ENCODE data around the gene DMPK.
A peak's percentile ranks its signal among the peaks of the same experiment; 100 is the strongest.

The DMPK gene

GRCh38 chr19:45782162-45782691 is at the start of gene DMPK:
Gene DMPK, minus strand, starts transcription at chr19:45782490. Its CDS starts 138 bp downstream, at chr19:45782352.
- no peak for DNase-seq

- DNase-seq, result no peak
These were observed 46.7 kb upstream of the DMPK start for GRCh38 chr19:45828945-45829344.

GRCh38 chr19:45828523-45828922 is 46.2 kb upstream of the DMPK start:
- no peak for DNase-seq

- no peak for DNase-seq
These were observed 45.3 kb upstream of the DMPK start for GRCh38 chr19:45827459-45828093.

- no peak for DNase-seq
These were observed 44.6 kb upstream of the DMPK start for GRCh38 chr19:45826934-45827333.

- no peak for DNase-seq
These were observed 43.9 kb upstream of the DMPK start for GRCh38 chr19:45825917-45826893.

- DNase-seq, result no peak
These were observed 42.9 kb upstream of the DMPK start for GRCh38 chr19:45825263-45825605.

GRCh38 chr19:45824531-45825262 is 42.4 kb upstream of the DMPK start:
- no peak for DNase-seq

- no peak for DNase-seq
These were observed 41.8 kb upstream of the DMPK start for GRCh38 chr19:45824041-45824471.

- DNase-seq, result no peak
These were observed 40.9 kb upstream of the DMPK start for GRCh38 chr19:45823182-45823581.

GRCh38 chr19:45822716-45823115 is 40.4 kb upstream of the DMPK start:
- no peak for DNase-seq

GRCh38 chr19:45821570-45821969 is 39.3 kb upstream of the DMPK start:
- no peak for DNase-seq

- DNase-seq, result no peak
These were observed 38.8 kb upstream of the DMPK start for GRCh38 chr19:45821103-45821521.

- DNase-seq, result no peak
These were observed 38.3 kb upstream of the DMPK start for GRCh38 chr19:45820413-45821102.

GRCh38 chr19:45819769-45820168 is 37.5 kb upstream of the DMPK start:
- no peak for DNase-seq

- no peak for DNase-seq
These were observed 35.5 kb upstream of the DMPK start for GRCh38 chr19:45817725-45818301.

- DNase-seq, result peak; percentile 96
These were observed 34.9 kb upstream of the DMPK start for GRCh38 chr19:45817010-45817724.

GRCh38 chr19:45816236-45817009 is 34.1 kb upstream of the DMPK start:
- DNase-seq, result no peak

GRCh38 chr19:45815481-45816216 is 33.4 kb upstream of the DMPK start:
- no peak for DNase-seq
